Smooth muscle cell (in vitro differentiated cells): ENCODE results near the gene PRR12. TPM values are rescaled to one million over a fixed set of nuclear protein-coding genes. Genes with fewer than 3 reads are reported as not detected.

Experiments used
- DNase-seq: peaks from one replicate; lab custom pipeline; 2025; ENCODE audit not compliant: unreplicated experiment; lab: John Stamatoyannopoulos, UW
- H2AFZ ChIP-seq: fragments of 200-600 bp; sonication (generic); 2 replicates; pipeline ENCODE4 v1.6.0; 2016; ENCODE audit warnings: antibody characterized with exemption, low read depth, mild to moderate bottlenecking
- H3F3A ChIP-seq: fragments of 200-600 bp; sonication (generic); 2 replicates; pipeline ENCODE4 v1.6.0; 2017; ENCODE audit warnings: antibody characterized with exemption, low read depth
- H3K27ac ChIP-seq: fragments of 200-600 bp; sonication (generic); 2 replicates; pipeline ENCODE4 v1.5.1; 2016; ENCODE audit warnings: low read depth, mild to moderate bottlenecking
- H3K27me3 ChIP-seq: fragments of 200-600 bp; sonication (generic); 2 replicates; pipeline ENCODE4 v1.6.1; 2016; ENCODE audit warnings: low read depth, mild to moderate bottlenecking
- H3K36me3 ChIP-seq: fragments of 200-600 bp; sonication (generic); 2 replicates; pipeline ENCODE4 v1.5.1; 2016; ENCODE audit warnings: low read depth
- H3K4me1 ChIP-seq: fragments of 200-600 bp; sonication (generic); 2 replicates; pipeline ENCODE4 v1.5.1; 2016; ENCODE audit warnings: low read depth
- H3K4me2 ChIP-seq: fragments of 200-600 bp; sonication (generic); 2 replicates; pipeline ENCODE4 v1.6.0; 2016; ENCODE audit warnings: mild to moderate bottlenecking
- H3K4me3 ChIP-seq: fragments of 200-600 bp; sonication (generic); 2 replicates; pipeline ENCODE4 v1.5.1; 2016; ENCODE audit warnings: mild to moderate bottlenecking
- H3K79me2 ChIP-seq: fragments of 200-600 bp; sonication (generic); 2 replicates; pipeline ENCODE4 v1.6.0; 2016; ENCODE audit warnings: low read depth, mild to moderate bottlenecking
- H3K9ac ChIP-seq: fragments of 200-600 bp; sonication (generic); 2 replicates; pipeline ENCODE4 v1.6.0; 2016; ENCODE audit warnings: low read depth
- H3K9me3 ChIP-seq: fragments of 200-600 bp; sonication (generic); replicated peaks from 2 replicates; pipeline ENCODE4 v1.5.1; 2016; ENCODE audit warnings: low read depth
- H4K20me1 ChIP-seq: fragments of 200-600 bp; sonication (generic); 2 replicates; pipeline ENCODE4 v1.6.0; 2016; ENCODE audit warnings: low read depth
- WGBS: methylation state at CpG from one replicate; pipeline ENCODE4 v1.1.7; 2016; ENCODE audit warnings: low lambda C conversion rate; 5-methylcytosine and 5-hydroxymethylcytosine counted together
- polyA plus RNA-seq: library from polyadenylated mRNA; unstranded; fragments of >200 nt; fragmentation: Nextera tagmentation; extraction: Ambion mirVana; gene quantifications from 2 replicates; pipeline ENCODE4 v1.2.1, GENCODE V29; 2016
- total RNA-seq: library from RNA; depleted of rRNA; stranded (reverse); fragments of >200 nt; gene quantifications from 2 replicates; pipeline ENCODE4 v1.2.3, GENCODE V29; 2014
- TF ChIP-seq, protein P1 (sequence below): fragments of 200-600 bp; sonication (generic); IDR thresholded peaks from 2 replicates; pipeline ENCODE4 v1.5.1; 2017; ENCODE audit warnings: borderline replicate concordance, mild to moderate bottlenecking, antibody characterized with exemption; ENCODE audit not compliant: insufficient read depth, poor library complexity, severe bottlenecking

PRR12 gene
- total and polyA plus RNA-seq, 2 experiments from 2014 or later, result 1.7 to 4.5 TPM

DNA sequence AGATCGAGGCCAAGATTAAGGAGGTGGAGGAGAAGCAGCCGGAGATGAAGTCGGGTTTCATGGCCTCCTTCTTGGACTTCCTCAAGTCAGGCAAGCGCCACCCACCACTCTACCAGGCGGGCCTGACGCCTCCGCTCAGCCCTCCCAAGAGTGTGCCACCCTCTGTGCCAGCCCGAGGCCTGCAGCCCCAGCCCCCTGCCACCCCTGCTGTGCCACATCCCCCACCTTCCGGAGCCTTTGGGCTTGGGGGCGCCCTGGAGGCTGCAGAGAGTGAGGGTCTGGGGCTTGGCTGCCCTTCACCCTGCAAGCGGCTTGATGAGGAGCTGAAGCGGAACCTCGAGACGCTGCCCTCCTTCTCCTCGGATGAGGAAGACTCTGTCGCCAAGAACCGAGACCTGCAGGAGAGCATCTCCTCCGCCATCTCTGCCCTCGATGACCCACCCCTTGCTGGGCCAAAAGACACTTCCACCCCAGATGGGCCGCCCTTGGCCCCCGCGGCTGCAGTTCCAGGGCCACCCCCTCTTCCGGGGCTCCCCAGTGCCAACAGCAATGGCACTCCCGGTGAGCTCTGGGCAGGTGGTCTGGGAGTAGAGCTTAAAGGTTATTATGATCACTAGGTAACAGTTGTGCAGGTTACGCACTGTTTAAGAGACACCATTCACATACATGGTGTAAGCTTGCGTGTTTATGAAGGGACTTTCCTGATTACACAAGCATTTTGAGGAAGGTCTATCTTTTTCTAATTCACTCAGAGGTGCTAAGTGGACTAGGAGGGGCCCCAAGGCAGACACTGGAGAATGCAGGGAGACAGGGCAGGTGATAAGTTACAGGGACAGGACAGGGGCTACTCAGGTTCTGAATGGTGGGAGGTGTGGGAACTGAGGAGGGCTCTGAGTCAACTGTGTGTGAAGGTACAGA, 8.7 kb downstream of the PRR12 start:
- TF ChIP-seq, protein P1, sequence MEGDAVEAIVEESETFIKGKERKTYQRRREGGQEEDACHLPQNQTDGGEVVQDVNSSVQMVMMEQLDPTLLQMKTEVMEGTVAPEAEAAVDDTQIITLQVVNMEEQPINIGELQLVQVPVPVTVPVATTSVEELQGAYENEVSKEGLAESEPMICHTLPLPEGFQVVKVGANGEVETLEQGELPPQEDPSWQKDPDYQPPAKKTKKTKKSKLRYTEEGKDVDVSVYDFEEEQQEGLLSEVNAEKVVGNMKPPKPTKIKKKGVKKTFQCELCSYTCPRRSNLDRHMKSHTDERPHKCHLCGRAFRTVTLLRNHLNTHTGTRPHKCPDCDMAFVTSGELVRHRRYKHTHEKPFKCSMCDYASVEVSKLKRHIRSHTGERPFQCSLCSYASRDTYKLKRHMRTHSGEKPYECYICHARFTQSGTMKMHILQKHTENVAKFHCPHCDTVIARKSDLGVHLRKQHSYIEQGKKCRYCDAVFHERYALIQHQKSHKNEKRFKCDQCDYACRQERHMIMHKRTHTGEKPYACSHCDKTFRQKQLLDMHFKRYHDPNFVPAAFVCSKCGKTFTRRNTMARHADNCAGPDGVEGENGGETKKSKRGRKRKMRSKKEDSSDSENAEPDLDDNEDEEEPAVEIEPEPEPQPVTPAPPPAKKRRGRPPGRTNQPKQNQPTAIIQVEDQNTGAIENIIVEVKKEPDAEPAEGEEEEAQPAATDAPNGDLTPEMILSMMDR, result no peak

DNA sequence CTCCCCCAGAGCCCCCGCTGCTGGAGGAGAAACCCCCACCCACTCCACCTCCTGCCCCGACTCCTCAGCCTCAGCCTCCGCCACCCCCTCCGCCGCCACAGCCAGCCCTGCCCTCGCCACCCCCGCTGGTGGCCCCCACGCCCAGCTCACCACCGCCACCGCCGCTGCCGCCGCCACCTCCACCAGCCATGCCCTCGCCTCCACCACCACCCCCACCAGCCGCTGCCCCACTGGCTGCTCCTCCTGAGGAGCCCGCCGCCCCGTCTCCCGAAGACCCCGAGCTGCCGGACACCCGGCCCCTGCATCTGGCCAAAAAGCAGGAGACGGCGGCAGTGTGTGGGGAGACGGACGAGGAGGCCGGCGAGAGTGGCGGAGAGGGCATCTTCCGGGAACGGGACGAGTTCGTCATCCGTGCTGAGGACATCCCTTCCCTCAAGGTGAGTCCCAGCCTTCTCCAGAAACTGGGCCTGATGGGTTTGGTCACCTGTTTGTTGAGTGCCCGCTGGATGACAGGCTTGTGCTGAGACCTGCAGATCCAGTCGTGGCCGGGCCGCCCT, 10.6 kb downstream of the PRR12 start:
- TF ChIP-seq, protein P1, result no peak
- no peaks in the 10 kb centered on the region for H3F3A ChIP-seq
- 97% methylated on average over 18 of the region's 38 CpGs for WGBS
- H3K9me3 ChIP-seq, result no peaks in the 10 kb centered on the region
- H3K27me3 ChIP-seq, result no peaks in the 10 kb centered on the region
- no peak overlapping the region for H3K4me2 ChIP-seq
- no peak overlapping the region for H3K4me3 ChIP-seq
- H4K20me1 ChIP-seq, result peaks cover 67% of the 10 kb centered on the region
- peaks cover 8% of the 10 kb centered on the region for H3K36me3 ChIP-seq
- no peak overlapping the region for H3K9ac ChIP-seq
- H3K4me1 ChIP-seq, result no peaks in the 10 kb centered on the region
- no peak overlapping the region for H2AFZ ChIP-seq
- peaks cover 69% of the 10 kb centered on the region for H3K79me2 ChIP-seq
- H3K27ac ChIP-seq, result no peak overlapping the region
- no peak for DNase-seq

More for the DNA sequence above, 8.7 kb downstream of the PRR12 start:
- WGBS, result 98% methylated on average over 26 of the region's 26 CpGs
- Histone ChIP-seq H3K4me1 (no peaks in the 10 kb centered on the region), H3K9me3 (no peaks in the 10 kb centered on the region), H3K4me3 (no peak overlapping the region), H3F3A (no peaks in the 10 kb centered on the region), H4K20me1 (peaks cover 58% of the 10 kb centered on the region), H3K4me2 (no peak overlapping the region), H3K27me3 (no peaks in the 10 kb centered on the region), H3K79me2 (peaks cover 52% of the 10 kb centered on the region), H3K36me3 (peaks cover 8% of the 10 kb centered on the region), H2AFZ (no peak overlapping the region), H3K27ac (no peak overlapping the region), H3K9ac (no peak overlapping the region)
- no peak for DNase-seq

DNA sequence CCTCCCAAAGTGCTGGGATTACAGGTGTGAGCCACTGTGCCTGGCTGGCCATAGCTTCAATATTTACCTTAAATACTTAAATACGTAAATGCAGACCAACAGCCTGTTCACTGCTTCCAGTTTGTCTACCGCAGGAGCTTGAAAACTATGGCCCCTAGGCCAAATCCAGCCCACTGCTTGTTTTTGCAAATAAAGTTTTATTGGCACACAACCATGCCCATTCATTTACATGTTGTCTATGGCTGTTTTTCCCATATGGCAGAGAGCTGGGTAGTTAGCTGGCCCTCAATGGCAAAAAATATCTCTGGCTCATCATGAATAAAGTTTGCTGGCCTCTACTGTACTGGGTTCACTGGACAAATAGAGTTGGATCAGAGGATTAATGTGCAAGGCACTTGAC, 11.8 kb downstream of the PRR12 start:
- H3F3A ChIP-seq, result no peaks in the 10 kb centered on the region
- no peak overlapping the region for H3K27ac ChIP-seq
- no peaks in the 10 kb centered on the region for H3K4me1 ChIP-seq
- no peak overlapping the region for H3K9ac ChIP-seq
- H3K4me2 ChIP-seq, result no peak overlapping the region
- WGBS, result 100% methylated on average over 2 of the region's 2 CpGs
- no peak overlapping the region for H3K4me3 ChIP-seq
- no peak overlapping the region for H2AFZ ChIP-seq
- no peak for DNase-seq
- no peaks in the 10 kb centered on the region for H3K9me3 ChIP-seq
- peaks cover 81% of the 10 kb centered on the region for H3K79me2 ChIP-seq
- peaks cover 8% of the 10 kb centered on the region for H3K36me3 ChIP-seq
- TF ChIP-seq, protein P1, result no peak
- H3K27me3 ChIP-seq, result no peaks in the 10 kb centered on the region
- H4K20me1 ChIP-seq, result peaks cover 80% of the 10 kb centered on the region
